Nephron progenitor cell (in vitro differentiated cells): ENCODE measurements around the gene PLD1.
A peak's percentile ranks its signal among the peaks of the same experiment; 100 is the strongest.

ENCODE experiments used
- DNase-seq: peaks from one replicate; pipeline ENCODE4 v3.0.0; 2021
- H3K27ac Mint-ChIP-seq: 2 replicates; pipeline ENCODE4 v1.8.0; 2021; ENCODE audit warnings: mild to moderate bottlenecking, moderate library complexity, mixed read lengths
- H3K27me3 Mint-ChIP-seq: 2 replicates; pipeline ENCODE4 v1.8.0; 2021; ENCODE audit warnings: mild to moderate bottlenecking, low read depth, mixed read lengths; ENCODE audit not compliant: poor library complexity
- H3K36me3 Mint-ChIP-seq: 2 replicates; pipeline ENCODE4 v1.8.0; 2021; ENCODE audit warnings: low read depth, mixed read lengths
- H3K4me1 Mint-ChIP-seq: 2 replicates; pipeline ENCODE4 v1.8.0; 2021; ENCODE audit warnings: mixed read lengths
- H3K4me3 Mint-ChIP-seq: 2 replicates; pipeline ENCODE4 v1.8.0; 2021; ENCODE audit warnings: mild to moderate bottlenecking, moderate library complexity, mixed read lengths
- H3K9me3 Mint-ChIP-seq: 2 replicates; pipeline ENCODE4 v1.8.0; 2021; ENCODE audit warnings: mild to moderate bottlenecking, moderate library complexity, mixed read lengths
- CTCF ChIP-seq: fragments of 200-600 bp; sonication (generic); IDR thresholded peaks from 2 replicates; pipeline ENCODE4 v1.5.0; 2021; ENCODE audit warnings: antibody characterized with exemption

Gene PLD1

GRCh38 chr3:171574556-171575240 lies 235.6 kb downstream of the PLD1 start:
- H3K4me1 Mint-ChIP-seq: no peaks in the 10 kb centered on the region
- peaks cover 5% of the 10 kb centered on the region for H3K27me3 Mint-ChIP-seq
- no peak overlapping the region for H3K27ac Mint-ChIP-seq
- peaks cover 17% of the 10 kb centered on the region for H3K9me3 Mint-ChIP-seq
- H3K4me3 Mint-ChIP-seq: no peak overlapping the region
- TF ChIP-seq CTCF: no peak
- H3K36me3 Mint-ChIP-seq: peaks cover 4% of the 10 kb centered on the region
- DNase-seq: no peak

GRCh38 chr3:171569571-171570132 lies 240.6 kb downstream of the PLD1 start:
- no peak for TF ChIP-seq CTCF
- Mint-ChIP-seq H3K36me3 (peaks cover 4% of the 10 kb centered on the region), H3K4me1 (peaks cover 14% of the 10 kb centered on the region), H3K4me3 (no peak overlapping the region), H3K9me3 (peaks cover 19% of the 10 kb centered on the region), H3K27ac (no peak overlapping the region), H3K27me3 (peaks cover 4% of the 10 kb centered on the region)
- no peak for DNase-seq

- H3K27me3 Mint-ChIP-seq: peaks cover 4% of the 10 kb centered on the region
Observed at GRCh38 chr3:171568766-171569165, 241.5 kb downstream of the PLD1 start.

GRCh38 chr3:171566803-171567422 lies 243.4 kb downstream of the PLD1 start:
- Mint-ChIP-seq H3K4me3 (no peak overlapping the region), H3K27ac (no peak overlapping the region), H3K27me3 (peaks cover 6% of the 10 kb centered on the region), H3K36me3 (peaks cover 4% of the 10 kb centered on the region), H3K9me3 (peaks cover 16% of the 10 kb centered on the region), H3K4me1 (peaks cover 16% of the 10 kb centered on the region)
- DNase-seq: peak; percentile 23
- TF ChIP-seq CTCF: peak; percentile 85

More at GRCh38 chr3:171568766-171569165, 241.5 kb downstream of the PLD1 start:
- peaks cover 16% of the 10 kb centered on the region for H3K4me1 Mint-ChIP-seq
- DNase-seq: no peak
- peaks cover 19% of the 10 kb centered on the region for H3K9me3 Mint-ChIP-seq
- no peak for TF ChIP-seq CTCF
- no peak overlapping the region for H3K27ac Mint-ChIP-seq
- no peak overlapping the region for H3K4me3 Mint-ChIP-seq
- peaks cover 4% of the 10 kb centered on the region for H3K36me3 Mint-ChIP-seq

GRCh38 chr3:171565481-171566058 lies 244.7 kb downstream of the PLD1 start:
- peaks cover 16% of the 10 kb centered on the region for H3K4me1 Mint-ChIP-seq
- TF ChIP-seq CTCF: no peak
- H3K27ac Mint-ChIP-seq: no peak overlapping the region
- peaks cover 10% of the 10 kb centered on the region for H3K9me3 Mint-ChIP-seq
- peaks cover under 1% of the 10 kb centered on the region for H3K36me3 Mint-ChIP-seq
- H3K27me3 Mint-ChIP-seq: peaks cover 6% of the 10 kb centered on the region
- H3K4me3 Mint-ChIP-seq: no peak overlapping the region
- no peak for DNase-seq
